Placental pericyte (primary cell): ENCODE results near the gene MMP3. TPM values are rescaled to one million over a fixed set of nuclear protein-coding genes. Genes with fewer than 3 reads are reported as not detected.

ENCODE experiments used
- total RNA-seq: library from RNA; depleted of rRNA; stranded (reverse); fragments of >200 nt; gene quantifications from 2 replicates; pipeline ENCODE4 v1.2.3, GENCODE V29; 2012

MMP3 gene
- total RNA-seq, result 56.5 and 1,280 TPM in 2 replicates

DNA sequence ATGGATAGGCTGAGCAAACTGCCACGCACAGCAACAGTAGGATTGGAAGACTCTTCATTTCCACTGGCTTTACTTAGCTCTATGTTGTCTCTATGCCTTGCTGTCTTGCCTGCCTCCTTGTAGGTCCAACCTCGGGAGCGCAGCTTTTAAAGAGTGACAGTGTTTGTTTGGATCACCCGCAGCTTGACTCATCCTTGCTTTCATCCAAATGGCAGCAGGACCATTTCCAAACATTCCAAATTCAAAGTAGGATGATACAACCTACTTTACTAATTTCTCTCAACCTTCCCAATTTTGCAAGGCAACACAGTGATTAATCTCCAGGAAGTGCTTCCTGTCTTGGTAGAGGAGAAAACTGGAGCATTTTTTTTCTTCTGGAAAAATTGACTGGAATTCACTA lies at the start of gene MMP3:
Gene MMP3, minus strand, starts transcription at position 121 of the 400 bp plus-strand sequence. Its CDS starts 63 bp downstream, at position 58.

DNA sequence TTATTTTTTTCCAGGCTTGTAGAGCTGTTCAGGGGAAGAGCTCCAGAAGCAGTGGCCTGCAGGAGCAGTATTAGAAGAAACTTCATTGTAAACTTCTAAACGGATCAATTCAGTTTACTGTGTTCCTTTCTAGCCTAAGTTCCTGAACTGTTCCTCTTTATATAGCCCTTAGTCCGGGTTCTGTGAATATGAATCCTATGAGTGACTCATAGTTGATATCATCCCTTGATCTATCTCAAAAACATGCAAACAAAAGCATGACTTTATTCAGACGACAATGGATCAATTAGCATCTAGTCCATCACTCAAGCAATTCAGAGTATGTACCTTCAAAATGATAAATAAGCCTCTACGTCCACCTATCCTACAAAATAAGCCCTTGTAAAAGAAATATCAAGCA lies 31.4 kb upstream of the MMP3 start, which contains the start of gene MMP12:
Gene MMP12, minus strand, starts transcription at position 131 of the 400 bp plus-strand sequence. Its CDS starts 45 bp downstream, at position 86.

DNA sequence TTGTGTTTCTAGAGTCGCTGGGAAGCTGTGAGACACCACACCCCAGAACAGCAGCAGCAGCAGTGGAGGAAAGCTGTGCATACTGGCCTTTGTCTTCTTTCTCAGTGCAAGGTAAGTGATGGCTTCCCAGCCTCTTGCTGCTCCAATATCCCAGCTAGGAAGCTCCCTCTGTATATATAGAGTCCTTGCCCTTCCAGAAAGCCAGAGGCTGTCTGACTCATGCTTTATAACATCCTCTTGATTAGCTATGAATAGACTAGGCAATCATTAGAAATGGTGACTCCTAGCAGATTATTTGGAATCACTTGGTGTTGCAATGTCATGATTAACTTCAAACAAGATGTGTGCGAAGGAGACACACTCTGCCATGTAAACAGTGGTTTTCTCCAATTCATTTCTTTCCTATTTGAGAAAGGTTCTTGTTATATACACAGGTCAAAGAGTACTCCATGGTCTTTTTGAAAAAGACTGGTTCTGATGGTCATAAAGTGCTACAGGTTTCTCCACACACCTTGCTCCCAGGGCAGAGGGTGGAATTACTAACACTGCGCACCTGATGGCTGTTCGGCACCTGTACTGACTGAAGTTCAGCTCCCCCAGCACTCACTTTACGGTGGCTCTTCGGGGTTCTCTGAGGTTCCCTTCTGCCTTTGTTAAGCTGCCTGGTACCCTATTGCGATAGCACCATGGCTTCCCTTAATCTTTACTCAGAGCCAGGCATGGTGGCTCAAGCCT lies 45.2 kb downstream of the MMP3 start, which contains the start of gene MMP1:
Gene MMP1, minus strand, starts transcription at position 149 of the 735 bp plus-strand sequence. Its CDS starts 68 bp downstream, at position 81.

Other genes starting within 250 kb of the MMP3 start
- gene MMP20, start 218.3 kb downstream of the MMP3 start, total RNA-seq, result not detected in 2 replicates
- gene MMP27, start 137.8 kb downstream of the MMP3 start, total RNA-seq, result not detected in 2 replicates
- gene MMP8, start 118.7 kb downstream of the MMP3 start, total RNA-seq, result 0.14 TPM in 1 of 2 replicates, not detected in the other
- gene MMP10, start 63.0 kb downstream of the MMP3 start, total RNA-seq, result 0.22 and 22.3 TPM in 2 replicates
- gene MMP1, start 45.4 kb downstream of the MMP3 start, total RNA-seq, result 19.7 and 1,229 TPM in 2 replicates
- 0.22 and 5.6 TPM in 2 replicates for gene MMP12, start 31.4 kb upstream of the MMP3 start, total RNA-seq
- gene MMP13, start 112.1 kb upstream of the MMP3 start, total RNA-seq, result 0.14 TPM in 1 of 2 replicates, not detected in the other
- 43.5 and 91.5 TPM in 2 replicates for gene DCUN1D5, start 248.6 kb upstream of the MMP3 start, total RNA-seq